MG63 (cell line): ENCODE measurements around the gene SFMBT2. TPM values are rescaled to one million over a fixed set of nuclear protein-coding genes. Genes with fewer than 3 reads are reported as not detected.

Experiments
- DNase-seq: peaks from one replicate; pipeline ENCODE4 v3.0.0-alpha.2; 2020
- H3K27me3 ChIP-seq: fragments of 250-450 bp; sonication (Bioruptor Pico); 2 replicates; pipeline ENCODE4 v1.5.1; 2020; ENCODE audit warnings: mild to moderate bottlenecking, moderate library complexity
- H3K36me3 ChIP-seq: fragments of 250-450 bp; sonication (Bioruptor Pico); 2 replicates; pipeline ENCODE4 v1.5.1; 2020; ENCODE audit warnings: mild to moderate bottlenecking, moderate library complexity
- H3K4me3 ChIP-seq: fragments of 250-450 bp; sonication (Bioruptor Pico); 2 replicates; pipeline ENCODE4 v1.5.1; 2020; ENCODE audit warnings: mild to moderate bottlenecking, moderate library complexity
- H3K9me3 ChIP-seq: fragments of 250-450 bp; sonication (Bioruptor Pico); 2 replicates; pipeline ENCODE4 v1.5.1; 2020; ENCODE audit warnings: mild to moderate bottlenecking, moderate library complexity
- total RNA-seq: library from RNA; depleted of rRNA; stranded (reverse); fragments of >200 nt; shearing (Covaris generic); gene quantifications from 2 replicates; pipeline ENCODE4 v1.2.3, GENCODE V29; 2014; ENCODE audit warnings: low replicate concordance

The SFMBT2 gene
- total RNA-seq, 1 experiment from 2014 or later: 0.03 TPM

GRCh38 chr10:7433861-7434260 lies 23.0 kb upstream of the SFMBT2 start:
- peaks cover 5% of the 10 kb centered on the region; the same call in 1 of the 2 replicates for H3K27me3 ChIP-seq
- H3K9me3 ChIP-seq: no peaks in the 10 kb centered on the region
- no peaks in the 10 kb centered on the region for H3K36me3 ChIP-seq
- DNase-seq: no peak
- H3K4me3 ChIP-seq: no peak overlapping the region

GRCh38 chr10:7432884-7433726 lies 22.3 kb upstream of the SFMBT2 start:
- Histone ChIP-seq H3K4me3 (no peak overlapping the region), H3K27me3 (peaks cover 3% of the 10 kb centered on the region; the same call in 1 of the 2 replicates), H3K36me3 (no peaks in the 10 kb centered on the region), H3K9me3 (no peaks in the 10 kb centered on the region)
- no peak for DNase-seq

- Histone ChIP-seq H3K9me3 (no peaks in the 10 kb centered on the region), H3K4me3 (no peak overlapping the region), H3K27me3 (peaks cover 3% of the 10 kb centered on the region), H3K36me3 (no peaks in the 10 kb centered on the region)
- no peak for DNase-seq
Measured at GRCh38 chr10:7428673-7429350, 18.0 kb upstream of the SFMBT2 start.

- no peak overlapping the region for H3K4me3 ChIP-seq
- no peak for DNase-seq
- H3K27me3 ChIP-seq: no peaks in the 10 kb centered on the region; the same call in 1 of the 2 replicates
- H3K36me3 ChIP-seq: no peaks in the 10 kb centered on the region
- H3K9me3 ChIP-seq: no peaks in the 10 kb centered on the region
Measured at GRCh38 chr10:7426349-7426748, 15.5 kb upstream of the SFMBT2 start.

- Histone ChIP-seq H3K36me3 (no peaks in the 10 kb centered on the region), H3K9me3 (no peaks in the 10 kb centered on the region), H3K27me3 (no peaks in the 10 kb centered on the region; the same call in 1 of the 2 replicates), H3K4me3 (no peak overlapping the region)
- no peak for DNase-seq
Measured at GRCh38 chr10:7425691-7426090, 14.9 kb upstream of the SFMBT2 start.

- no peak overlapping the region for H3K4me3 ChIP-seq
- no peaks in the 10 kb centered on the region for H3K36me3 ChIP-seq
- no peaks in the 10 kb centered on the region for H3K9me3 ChIP-seq
- H3K27me3 ChIP-seq: no peaks in the 10 kb centered on the region; the same call in 1 of the 2 replicates
- no peak for DNase-seq
Measured at GRCh38 chr10:7424919-7425318, 14.1 kb upstream of the SFMBT2 start.

GRCh38 chr10:7424315-7424714 lies 13.5 kb upstream of the SFMBT2 start:
- DNase-seq: no peak
- Histone ChIP-seq H3K4me3 (no peak overlapping the region), H3K36me3 (no peaks in the 10 kb centered on the region), H3K9me3 (no peaks in the 10 kb centered on the region), H3K27me3 (no peaks in the 10 kb centered on the region; the same call in none of the 2 replicates)

- H3K27me3 ChIP-seq: no peaks in the 10 kb centered on the region; the same call in none of the 2 replicates
- DNase-seq: no peak
- no peaks in the 10 kb centered on the region for H3K36me3 ChIP-seq
- no peak overlapping the region for H3K4me3 ChIP-seq
- no peaks in the 10 kb centered on the region for H3K9me3 ChIP-seq
Measured at GRCh38 chr10:7423521-7423920, 12.7 kb upstream of the SFMBT2 start.

GRCh38 chr10:7421526-7421925 lies 10.7 kb upstream of the SFMBT2 start:
- peaks cover 7% of the 10 kb centered on the region for H3K27me3 ChIP-seq
- H3K9me3 ChIP-seq: no peaks in the 10 kb centered on the region
- no peaks in the 10 kb centered on the region for H3K36me3 ChIP-seq
- no peak for DNase-seq
- H3K4me3 ChIP-seq: no peak overlapping the region

GRCh38 chr10:7419998-7420397 lies 9.2 kb upstream of the SFMBT2 start:
- no peak overlapping the region for H3K4me3 ChIP-seq
- no peaks in the 10 kb centered on the region for H3K36me3 ChIP-seq
- peaks cover 10% of the 10 kb centered on the region for H3K27me3 ChIP-seq
- DNase-seq: no peak
- no peaks in the 10 kb centered on the region for H3K9me3 ChIP-seq

- Histone ChIP-seq H3K27me3 (peaks cover 23% of the 10 kb centered on the region), H3K36me3 (no peaks in the 10 kb centered on the region), H3K4me3 (no peak overlapping the region), H3K9me3 (no peaks in the 10 kb centered on the region)
- DNase-seq: no peak
Measured at GRCh38 chr10:7417807-7418206, 7.0 kb upstream of the SFMBT2 start.

GRCh38 chr10:7417103-7417623 lies 6.3 kb upstream of the SFMBT2 start:
- peaks cover 29% of the 10 kb centered on the region for H3K27me3 ChIP-seq
- no peak overlapping the region for H3K4me3 ChIP-seq
- no peaks in the 10 kb centered on the region for H3K9me3 ChIP-seq
- no peaks in the 10 kb centered on the region for H3K36me3 ChIP-seq
- no peak for DNase-seq

- no peak for DNase-seq
- Histone ChIP-seq H3K4me3 (no peak overlapping the region), H3K9me3 (no peaks in the 10 kb centered on the region), H3K27me3 (peaks cover 48% of the 10 kb centered on the region), H3K36me3 (no peaks in the 10 kb centered on the region)
Measured at GRCh38 chr10:7414766-7415165, 3.9 kb upstream of the SFMBT2 start.

GRCh38 chr10:7412928-7413282 lies 2.1 kb upstream of the SFMBT2 start:
- DNase-seq: no peak

GRCh38 chr10:7412237-7412927 lies 1.5 kb upstream of the SFMBT2 start:
- Histone ChIP-seq H3K27me3 (peaks cover 60% of the 10 kb centered on the region), H3K36me3 (no peaks in the 10 kb centered on the region), H3K4me3 (no peak overlapping the region), H3K9me3 (no peaks in the 10 kb centered on the region)
- no peak for DNase-seq

More at GRCh38 chr10:7412928-7413282, 2.1 kb upstream of the SFMBT2 start:
- peaks cover 64% of the 10 kb centered on the region for H3K27me3 ChIP-seq
- no peaks in the 10 kb centered on the region for H3K9me3 ChIP-seq
- H3K4me3 ChIP-seq: no peak overlapping the region
- no peaks in the 10 kb centered on the region for H3K36me3 ChIP-seq

GRCh38 chr10:7411671-7412128 lies 866 bp upstream of the SFMBT2 start:
- no peak for DNase-seq
- Histone ChIP-seq H3K9me3 (no peaks in the 10 kb centered on the region), H3K36me3 (no peaks in the 10 kb centered on the region), H3K27me3 (peaks cover 58% of the 10 kb centered on the region), H3K4me3 (no peak overlapping the region)
